Upper lobe of left lung (tissue), 4 donors: ENCODE results near the gene MARCHF9.

Source experiments
- CTCF ChIP-seq, 6 experiments: fragments of 450-650 bp in 4 of 6; fragments of 200-600 bp in 2 of 6; sonication (generic) in 2 of 6; IDR thresholded peaks; one replicate each; pipeline ENCODE4 v1.5.1; 2016 to 2019; ENCODE audit warnings: antibody characterized with exemption in 6 of 6
- EP300 ChIP-seq, 4 donors: sonication (generic); formaldehyde crosslinking; IDR thresholded peaks; one replicate each; pipeline ENCODE4 v1.5.1; 2017; ENCODE audit warnings: antibody characterized with exemption in 4 of 4, control low read depth in 2 of 4
- POLR2A ChIP-seq, 4 donors: fragments of 450-650 bp; IDR thresholded peaks; one replicate each; pipeline ENCODE4 v1.5.1; 2016 to 2017; ENCODE audit warnings: antibody characterized with exemption in 4 of 4, mild to moderate bottlenecking in 2 of 4
- POLR2AphosphoS5 ChIP-seq, 2 donors: sonication (generic); formaldehyde crosslinking; IDR thresholded peaks; one replicate each; pipeline ENCODE4 v1.5.1; 2017; ENCODE audit warnings: antibody characterized with exemption in 2 of 2

DNA sequence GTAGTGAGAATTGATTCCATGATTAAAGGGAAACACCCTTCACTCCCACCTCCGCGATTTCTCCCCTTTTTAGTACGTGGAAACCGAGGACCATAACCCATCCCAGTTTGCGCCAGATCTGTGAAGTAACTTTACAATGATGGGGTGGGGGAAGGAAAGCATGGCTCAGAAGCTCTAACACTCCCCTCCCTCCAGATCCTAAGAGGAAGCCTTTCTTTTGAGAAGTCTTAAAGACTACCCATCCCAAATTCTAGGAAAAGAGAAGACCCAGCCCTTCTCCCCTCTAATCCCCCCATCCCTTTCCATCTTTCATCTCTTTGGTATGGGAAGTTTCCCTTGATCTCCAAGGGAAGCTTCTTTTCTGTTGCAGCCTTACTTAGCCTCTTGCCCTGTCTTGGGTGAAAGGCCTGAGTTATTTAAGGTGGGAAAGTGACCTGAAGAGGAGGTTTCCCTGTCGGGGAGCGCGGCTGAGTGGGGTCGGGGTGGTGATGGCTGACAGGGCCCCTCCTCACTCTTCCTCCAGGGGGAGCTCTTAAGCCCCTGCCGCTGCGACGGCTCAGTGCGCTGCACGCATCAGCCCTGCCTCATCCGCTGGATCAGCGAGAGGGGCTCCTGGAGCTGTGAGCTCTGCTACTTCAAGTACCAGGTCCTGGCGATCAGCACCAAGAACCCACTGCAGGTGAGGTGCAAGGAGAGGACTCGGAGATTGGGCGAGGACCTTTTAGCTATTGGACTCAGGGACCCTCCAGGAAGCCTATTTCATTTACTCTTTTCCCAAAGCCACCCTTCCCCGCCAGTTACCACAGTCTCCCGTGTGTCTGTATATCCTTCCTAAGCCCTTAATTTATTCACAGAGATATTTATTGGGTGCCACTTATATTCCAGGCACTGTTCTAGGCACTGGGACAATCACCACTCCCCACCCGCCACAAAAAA is 1.8 kb downstream of the MARCHF9 start:
- peak; percentile 54 to 73 (median 61) for TF ChIP-seq CTCF (IDR thresholded peaks at IDR 0.05)
- no peak for TF ChIP-seq POLR2A (IDR thresholded peaks at IDR 0.05)
- no peak for TF ChIP-seq POLR2AphosphoS5 (IDR thresholded peaks at IDR 0.05)
- no peak for TF ChIP-seq EP300 (IDR thresholded peaks at IDR 0.05)
